Measurements from ENCODE around the gene CORO2A. TPM values are rescaled to one million over a fixed set of nuclear protein-coding genes. Genes with fewer than 3 reads are reported as not detected.

CORO2A gene
- total and polyA plus RNA-seq, 10 of the 15 experiments (the other 5 are each of a cell fraction or from before 2014, with no cell fraction given) = 1.0 to 5.3 (median 3.5) TPM

DNA sequence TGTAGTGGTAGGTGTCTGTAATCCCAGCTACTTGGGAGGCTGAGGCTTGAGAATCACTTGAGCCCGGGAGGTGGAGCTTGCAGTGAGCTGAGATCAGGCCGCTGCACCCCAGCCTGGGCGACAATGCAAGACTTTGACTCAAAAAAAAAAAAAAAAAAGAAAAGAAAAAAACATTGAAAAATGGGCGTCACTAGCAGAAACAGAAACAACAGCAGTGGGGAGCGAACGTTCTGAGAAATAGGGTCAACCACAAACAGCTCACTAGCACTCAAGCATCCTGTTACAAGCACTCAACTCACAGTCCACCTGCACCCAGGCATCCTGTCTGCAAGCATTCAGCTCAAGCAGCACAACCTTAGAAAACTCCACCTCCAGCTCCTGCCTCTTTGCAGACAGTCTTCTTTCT, 90.6 kb downstream of the CORO2A start (continued):
- TF ChIP-seq NBN (IDR thresholded peaks at IDR 0.05) = peak; percentile 99
- TF ChIP-seq, protein P1, sequence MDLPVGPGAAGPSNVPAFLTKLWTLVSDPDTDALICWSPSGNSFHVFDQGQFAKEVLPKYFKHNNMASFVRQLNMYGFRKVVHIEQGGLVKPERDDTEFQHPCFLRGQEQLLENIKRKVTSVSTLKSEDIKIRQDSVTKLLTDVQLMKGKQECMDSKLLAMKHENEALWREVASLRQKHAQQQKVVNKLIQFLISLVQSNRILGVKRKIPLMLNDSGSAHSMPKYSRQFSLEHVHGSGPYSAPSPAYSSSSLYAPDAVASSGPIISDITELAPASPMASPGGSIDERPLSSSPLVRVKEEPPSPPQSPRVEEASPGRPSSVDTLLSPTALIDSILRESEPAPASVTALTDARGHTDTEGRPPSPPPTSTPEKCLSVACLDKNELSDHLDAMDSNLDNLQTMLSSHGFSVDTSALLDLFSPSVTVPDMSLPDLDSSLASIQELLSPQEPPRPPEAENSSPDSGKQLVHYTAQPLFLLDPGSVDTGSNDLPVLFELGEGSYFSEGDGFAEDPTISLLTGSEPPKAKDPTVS (IDR thresholded peaks at IDR 0.05; ENCODE audit: low read depth, low read length) = 0 out of 2 replicates have a peak, but pooled peaks have one; percentile 42
- TF ChIP-seq PAX8 (IDR thresholded peaks at IDR 0.05) = no peak
- TF ChIP-seq RELA (IDR thresholded peaks at IDR 0.05; ENCODE audit: borderline replicate concordance, partially characterized antibody) = no peak
- TF ChIP-seq, protein P2, sequence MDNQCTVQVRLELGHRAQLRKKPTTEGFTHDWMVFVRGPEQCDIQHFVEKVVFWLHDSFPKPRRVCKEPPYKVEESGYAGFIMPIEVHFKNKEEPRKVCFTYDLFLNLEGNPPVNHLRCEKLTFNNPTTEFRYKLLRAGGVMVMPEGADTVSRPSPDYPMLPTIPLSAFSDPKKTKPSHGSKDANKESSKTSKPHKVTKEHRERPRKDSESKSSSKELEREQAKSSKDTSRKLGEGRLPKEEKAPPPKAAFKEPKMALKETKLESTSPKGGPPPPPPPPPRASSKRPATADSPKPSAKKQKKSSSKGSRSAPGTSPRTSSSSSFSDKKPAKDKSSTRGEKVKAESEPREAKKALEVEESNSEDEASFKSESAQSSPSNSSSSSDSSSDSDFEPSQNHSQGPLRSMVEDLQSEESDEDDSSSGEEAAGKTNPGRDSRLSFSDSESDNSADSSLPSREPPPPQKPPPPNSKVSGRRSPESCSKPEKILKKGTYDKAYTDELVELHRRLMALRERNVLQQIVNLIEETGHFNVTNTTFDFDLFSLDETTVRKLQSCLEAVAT (IDR thresholded peaks at IDR 0.05) = peak; percentile 93
- 0 out of 2 replicates have a peak, but pooled peaks have one; percentile 36 for TF ChIP-seq IKZF1 (conservative IDR thresholded peaks at IDR 0.05)
- TF ChIP-seq IRF4 (IDR thresholded peaks at IDR 0.05; ENCODE audit: low read depth, low read length) = peak; percentile 69; the same call in 1 of the 2 replicates
- no peak for TF ChIP-seq GATAD2B (conservative IDR thresholded peaks at IDR 0.05; ENCODE audit: low read depth)
- TF ChIP-seq POLR2AphosphoS5 (IDR thresholded peaks at IDR 0.05; ENCODE audit: low read length) = peak; percentile 65; the same call in 1 of the 2 replicates
- TF ChIP-seq BACH1 (IDR thresholded peaks at IDR 0.05; ENCODE audit: borderline replicate concordance) = peak; percentile 76; the same call in 1 of the 2 replicates
- TF ChIP-seq POLR2AphosphoS2 (IDR thresholded peaks at IDR 0.05; ENCODE audit: low read depth, low read length) = 0 out of 2 replicates have a peak, but pooled peaks have one; percentile 35
- peak; percentile 88; the same call in 1 of the 2 replicates for TF ChIP-seq TCF12 (IDR thresholded peaks at IDR 0.05; ENCODE audit: low read depth, low read length)
- peak; percentile 69; the same call in 1 of the 2 replicates for TF ChIP-seq CBFB (IDR thresholded peaks at IDR 0.05; ENCODE audit: low read depth)
- TF ChIP-seq PAX5 (IDR thresholded peaks at IDR 0.05; ENCODE audit: borderline replicate concordance, low read depth, low read length) = peak; percentile 62; the same call in 1 of the 2 replicates
- TF ChIP-seq CHD2 (IDR thresholded peaks at IDR 0.05; ENCODE audit: borderline replicate concordance, low read depth, low read length) = no peak; the same call in 1 of the 2 replicates
- TF ChIP-seq ETV6 (conservative IDR thresholded peaks at IDR 0.05 in 1 of 2, IDR thresholded peaks at IDR 0.05 in 1 of 2; ENCODE audit: borderline replicate concordance in 1 of 2, low read depth in 1 of 2) = peak in 1 of 2 experiments; percentile 42; a peak in 1 of 4 replicates
- TF ChIP-seq IKZF2 (IDR thresholded peaks at IDR 0.05) = peak; percentile 71 to 78; a peak in 3 of 4 replicates
- TF ChIP-seq, protein P3, sequence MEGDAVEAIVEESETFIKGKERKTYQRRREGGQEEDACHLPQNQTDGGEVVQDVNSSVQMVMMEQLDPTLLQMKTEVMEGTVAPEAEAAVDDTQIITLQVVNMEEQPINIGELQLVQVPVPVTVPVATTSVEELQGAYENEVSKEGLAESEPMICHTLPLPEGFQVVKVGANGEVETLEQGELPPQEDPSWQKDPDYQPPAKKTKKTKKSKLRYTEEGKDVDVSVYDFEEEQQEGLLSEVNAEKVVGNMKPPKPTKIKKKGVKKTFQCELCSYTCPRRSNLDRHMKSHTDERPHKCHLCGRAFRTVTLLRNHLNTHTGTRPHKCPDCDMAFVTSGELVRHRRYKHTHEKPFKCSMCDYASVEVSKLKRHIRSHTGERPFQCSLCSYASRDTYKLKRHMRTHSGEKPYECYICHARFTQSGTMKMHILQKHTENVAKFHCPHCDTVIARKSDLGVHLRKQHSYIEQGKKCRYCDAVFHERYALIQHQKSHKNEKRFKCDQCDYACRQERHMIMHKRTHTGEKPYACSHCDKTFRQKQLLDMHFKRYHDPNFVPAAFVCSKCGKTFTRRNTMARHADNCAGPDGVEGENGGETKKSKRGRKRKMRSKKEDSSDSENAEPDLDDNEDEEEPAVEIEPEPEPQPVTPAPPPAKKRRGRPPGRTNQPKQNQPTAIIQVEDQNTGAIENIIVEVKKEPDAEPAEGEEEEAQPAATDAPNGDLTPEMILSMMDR (IDR thresholded peaks at IDR 0.05 in 2 of 3, conservative IDR thresholded peaks at IDR 0.05 in 1 of 3; ENCODE audit: control insufficient read depth in 2 of 3, extremely low read depth in 1 of 3, insufficient read depth in 1 of 3, low read depth in 3 of 3, low read length in 3 of 3) = no peak
- TF ChIP-seq RB1 (IDR thresholded peaks at IDR 0.05; ENCODE audit: borderline replicate concordance) = no peak
- TF ChIP-seq ATF7 (IDR thresholded peaks at IDR 0.05; ENCODE audit: low read depth) = peak; percentile 91
- peak; percentile 30; the same call in 1 of the 2 replicates for TF ChIP-seq MXI1 (IDR thresholded peaks at IDR 0.05; ENCODE audit: low read depth, low read length)
- peak; percentile 69 for TF ChIP-seq KLF5 (IDR thresholded peaks at IDR 0.05; ENCODE audit: partially characterized antibody)
- peak; percentile 55 for TF ChIP-seq NR2F1 (conservative IDR thresholded peaks at IDR 0.05)
- TF ChIP-seq HDGF (IDR thresholded peaks at IDR 0.05) = peak; percentile 84
- peak; percentile 66 for TF ChIP-seq BCL11A (IDR thresholded peaks at IDR 0.05; ENCODE audit: low read depth, low read length)
- peak; percentile 78 for TF ChIP-seq SMARCA5 (IDR thresholded peaks at IDR 0.05)
- peak; percentile 65 for TF ChIP-seq POLR2A (IDR thresholded peaks at IDR 0.05; ENCODE audit: low read depth, low read length)
- peak; percentile 58; the same call in 1 of the 2 replicates for TF ChIP-seq FOXM1 (IDR thresholded peaks at IDR 0.05; ENCODE audit: low read depth, low read length)
- peak; percentile 40; the same call in 1 of the 2 replicates for TF ChIP-seq YY1 (IDR thresholded peaks at IDR 0.05; ENCODE audit: low read depth, low read length)
- 0 out of 2 replicates have a peak, but pooled peaks have one; percentile 16 for TF ChIP-seq MEF2A (IDR thresholded peaks at IDR 0.05; ENCODE audit: insufficient read depth, low read depth, low read length)
